Smooth muscle cell of the brain vasculature (primary cell): ENCODE results near the gene SARDH.
"Not testable (repeated sequence)": the region's sequence is repeated elsewhere in the genome, so short reads cannot be mapped to it uniquely, and the experiment has no call there.

ENCODE experiments used
- DNase-seq: peaks from one replicate; pipeline ENCODE4 v3.0.0-alpha.2; 2012; ENCODE audit warnings: low read depth, low spot score

SARDH gene

GRCh38 chr9:133760713-133761290, 22.6 kb upstream of the SARDH start:
- DNase-seq: no peak

DNA sequence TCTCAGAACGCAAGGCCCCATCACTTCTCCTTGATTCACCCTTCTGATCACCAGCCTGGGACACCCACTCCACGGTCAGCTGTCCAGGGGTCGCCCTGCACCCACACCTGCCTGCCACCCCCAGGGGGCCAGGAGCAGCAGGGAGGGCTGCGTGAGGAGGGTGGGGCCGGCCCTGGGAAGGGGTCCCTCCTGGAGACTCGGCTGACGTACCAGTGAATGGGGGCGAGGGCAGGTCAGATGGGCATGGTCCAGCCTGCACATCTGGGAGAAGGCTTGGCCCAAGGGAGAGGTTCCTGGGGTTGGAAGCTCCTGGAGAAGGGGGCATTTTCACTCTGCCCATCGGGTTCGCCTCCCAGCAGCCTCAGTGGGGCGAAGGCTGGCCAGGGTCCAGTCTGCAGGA, 21.8 kb upstream of the SARDH start:
- no peak for DNase-seq

- no peak for DNase-seq
These were observed 21.2 kb upstream of the SARDH start for GRCh38 chr9:133759146-133759900.

GRCh38 chr9:133758228-133758627, 20.1 kb upstream of the SARDH start:
- no peak for DNase-seq

GRCh38 chr9:133754688-133755227, 16.6 kb upstream of the SARDH start:
- no peak for DNase-seq

DNA sequence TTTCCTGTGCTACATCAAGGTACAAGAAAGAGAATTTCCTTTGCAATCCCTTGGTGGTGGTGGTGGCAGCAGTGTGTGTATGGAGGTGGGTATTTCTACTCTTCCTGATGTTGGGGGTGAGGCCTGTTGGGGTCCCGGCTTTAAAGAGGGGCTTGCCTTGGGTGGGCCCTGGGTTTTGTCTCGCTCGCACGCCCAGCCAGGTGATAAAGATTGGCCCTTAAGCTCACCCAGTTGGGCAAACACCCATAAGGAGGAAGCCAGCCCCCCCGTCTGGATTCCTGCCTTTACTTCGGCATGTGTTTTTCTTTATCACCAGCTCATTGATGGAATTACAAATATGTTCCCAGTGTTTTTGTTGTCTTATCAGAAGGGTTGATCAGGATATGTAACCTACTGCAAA, 16.0 kb upstream of the SARDH start:
- no peak for DNase-seq

GRCh38 chr9:133752739-133753446, 14.7 kb upstream of the SARDH start:
- no peak for DNase-seq

DNA sequence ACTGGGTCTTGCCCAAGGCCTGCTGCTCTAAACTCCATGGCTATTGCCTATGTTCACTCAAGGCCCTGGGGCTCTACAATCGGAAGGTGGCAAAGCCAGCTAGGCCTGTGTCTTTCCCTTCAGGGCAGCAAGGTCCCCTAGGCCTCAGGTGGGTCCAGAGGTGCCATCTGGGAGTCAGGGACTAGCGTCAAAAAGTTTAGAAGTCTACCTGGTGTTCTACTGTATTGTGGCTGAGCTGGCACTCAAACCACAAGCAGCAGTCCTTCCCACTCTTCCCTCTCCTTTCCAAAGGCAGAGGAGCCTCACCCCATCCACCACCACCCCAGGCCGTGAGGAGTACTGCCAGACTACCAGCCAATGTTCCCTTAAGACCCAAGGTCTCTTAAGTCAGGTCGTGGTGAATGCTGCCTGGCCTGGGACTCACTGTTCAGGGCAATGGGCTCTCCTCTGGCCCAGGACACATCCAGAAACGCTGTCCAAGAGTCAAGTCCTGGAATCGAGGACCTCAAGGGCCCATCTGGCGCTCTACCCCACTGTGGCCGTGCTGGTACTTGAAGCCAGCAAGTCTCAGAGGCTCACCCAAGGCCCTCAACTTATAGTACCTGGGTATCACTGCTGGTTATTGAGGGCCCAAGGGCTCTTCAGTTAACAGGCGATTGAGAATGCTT, 13.0 kb upstream of the SARDH start:
- DNase-seq: no peak

- DNase-seq: no peak
These were observed 9.2 kb upstream of the SARDH start for GRCh38 chr9:133747309-133747708.

- DNase-seq: not testable (repeated sequence)
These were observed 6.4 kb upstream of the SARDH start for GRCh38 chr9:133744528-133744927.

DNA sequence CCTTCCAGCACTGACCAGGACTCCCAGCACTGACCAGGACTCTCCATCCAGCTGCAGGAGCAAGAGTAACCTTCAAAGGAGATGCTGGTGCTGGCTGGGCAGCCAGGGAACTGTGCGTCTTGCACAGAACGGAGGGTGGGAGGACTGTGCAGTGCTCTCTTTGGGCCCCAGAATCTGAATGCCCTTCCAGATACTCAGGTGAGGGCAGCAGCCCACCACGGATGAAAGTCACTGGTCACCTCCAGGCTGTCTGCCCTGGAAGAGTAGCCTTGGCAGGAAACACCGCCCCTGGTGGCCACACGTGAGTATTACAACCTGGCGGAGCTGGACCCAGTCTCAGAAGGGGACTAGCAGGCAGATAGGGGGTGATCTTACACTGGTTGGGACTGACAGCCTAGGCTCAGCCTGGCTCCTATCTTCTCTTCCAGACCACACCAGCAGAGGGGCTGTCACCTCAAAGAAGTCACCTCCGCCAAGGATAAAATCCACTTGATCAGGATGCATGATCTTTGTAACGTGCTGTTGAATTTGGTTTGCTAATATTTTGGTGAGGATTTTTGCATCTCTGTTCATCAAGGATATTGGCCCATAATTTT, 4.8 kb upstream of the SARDH start:
- no peak for DNase-seq

DNA sequence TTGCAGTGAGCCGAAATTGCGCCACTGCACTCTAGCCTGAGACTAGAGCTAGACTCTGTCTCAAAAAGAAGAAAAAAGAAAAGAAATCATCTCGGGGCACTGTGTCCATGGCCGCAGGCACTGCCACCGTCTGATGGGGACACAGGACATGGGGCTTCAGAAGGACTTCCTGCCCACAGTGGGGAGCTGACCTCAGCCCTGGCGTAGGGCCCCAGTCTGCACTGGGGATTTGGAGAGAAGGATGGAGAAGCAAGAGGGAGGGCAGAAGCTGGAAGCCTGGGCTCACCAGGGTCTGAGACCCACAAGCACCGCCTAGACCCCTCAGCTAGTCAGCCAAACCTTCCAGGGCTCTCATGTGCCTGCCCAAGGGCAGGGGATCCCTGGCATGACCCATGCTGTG, 4.1 kb upstream of the SARDH start:
- no peak for DNase-seq

DNA sequence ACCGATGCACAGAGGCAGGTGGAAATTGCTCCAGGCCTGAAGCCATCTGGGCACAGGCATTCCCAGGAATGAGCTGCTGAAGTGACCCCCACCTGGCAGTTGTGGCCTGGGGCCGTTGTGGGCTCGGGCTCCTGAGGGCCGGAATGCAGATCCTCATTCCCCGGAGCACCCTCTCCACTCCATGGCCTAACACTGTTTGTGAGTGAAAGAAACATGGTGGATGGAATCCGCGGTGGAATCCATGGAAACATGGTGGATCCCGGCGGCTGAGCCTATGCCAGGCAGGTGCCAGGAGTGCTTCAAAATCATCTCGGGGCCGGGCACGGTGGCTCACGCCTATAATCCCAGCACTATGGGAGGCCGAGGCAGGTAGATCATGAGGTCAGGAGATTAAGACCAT, 3.6 kb upstream of the SARDH start:
- no peak for DNase-seq

- no peak for DNase-seq
These were observed 2.8 kb upstream of the SARDH start for GRCh38 chr9:133740911-133741310.

DNA sequence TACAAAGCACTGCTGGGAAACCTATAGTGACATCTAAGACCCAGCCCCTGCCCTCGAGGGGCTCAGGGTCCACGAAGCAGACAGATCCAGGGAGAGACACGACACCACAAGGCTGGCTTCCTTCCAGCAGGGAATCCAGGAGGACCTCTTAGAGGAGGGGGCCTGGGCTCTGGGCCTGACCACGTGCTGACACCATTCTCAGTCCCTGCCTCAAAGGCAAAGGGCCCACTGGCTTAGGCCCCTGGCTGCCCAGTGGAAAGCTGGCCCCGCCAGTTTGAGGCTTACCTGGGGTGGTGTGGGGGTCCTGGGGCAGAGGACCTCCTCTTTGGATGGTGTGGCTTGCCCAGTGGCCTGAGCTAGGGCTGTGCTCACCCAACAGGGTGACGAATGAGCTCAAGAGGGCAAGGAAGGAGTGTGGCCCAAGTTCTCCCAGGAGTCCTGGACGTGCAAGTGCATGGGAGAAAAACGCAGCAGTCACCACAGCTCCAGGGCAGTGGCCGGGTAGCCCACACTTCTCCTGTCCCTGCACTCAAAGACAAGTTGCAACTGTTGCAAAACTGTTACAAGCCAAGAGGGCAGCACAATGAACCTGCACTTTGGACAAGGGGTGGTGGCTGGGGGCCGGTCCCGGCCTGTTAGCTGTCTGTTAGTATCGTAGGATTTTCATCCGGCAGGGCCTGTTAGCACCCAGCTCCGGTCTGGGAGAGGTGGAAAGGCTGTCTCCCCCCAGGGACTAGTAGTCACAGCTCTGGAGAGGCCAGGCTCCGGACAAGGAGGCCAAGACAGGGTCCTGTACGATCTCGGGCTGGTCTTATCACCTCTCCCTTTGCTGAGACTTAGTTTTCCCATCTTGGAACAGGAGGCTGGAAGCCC, 1.5 kb upstream of the SARDH start:
- DNase-seq: no peak

GRCh38 chr9:133738640-133739225, 581 bp upstream of the SARDH start:
- no peak for DNase-seq

DNA sequence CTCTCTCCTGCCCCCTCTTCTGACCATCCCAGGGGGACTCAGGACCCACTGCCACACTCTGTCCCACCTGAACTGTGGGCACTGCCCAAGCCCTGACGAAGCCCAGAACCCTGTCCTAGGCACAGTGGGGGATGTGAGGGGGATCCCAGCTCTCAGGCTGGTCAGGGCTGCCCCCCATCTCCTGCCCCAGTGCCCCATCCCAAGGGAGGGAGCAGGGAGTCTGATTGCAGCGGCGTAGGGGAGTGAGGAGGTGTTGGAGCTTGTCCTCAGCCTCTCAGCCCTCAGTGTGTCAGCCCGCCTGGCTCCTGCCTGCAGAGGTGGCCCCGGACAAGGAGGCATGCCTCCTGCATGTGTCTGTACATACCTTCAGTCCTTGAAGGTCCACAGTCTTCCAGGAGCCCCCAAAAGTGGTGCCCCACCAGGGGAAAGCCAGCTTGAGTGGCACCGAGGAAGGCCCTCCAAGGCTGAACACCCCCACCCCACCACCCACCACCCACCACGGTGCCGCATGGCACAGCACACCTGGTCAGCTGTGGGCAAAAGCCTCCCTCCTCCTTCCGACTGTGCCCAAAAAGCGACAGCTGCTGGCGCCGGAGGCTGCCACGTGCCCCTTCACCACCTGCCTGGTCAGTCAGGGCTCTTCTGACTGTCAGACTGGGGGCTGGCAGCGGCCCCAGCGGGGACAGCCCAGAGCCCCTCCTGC, 930 bp downstream of the SARDH start:
- no peak for DNase-seq

GRCh38 chr9:133735931-133736330, 2.2 kb downstream of the SARDH start:
- DNase-seq: no peak

DNA sequence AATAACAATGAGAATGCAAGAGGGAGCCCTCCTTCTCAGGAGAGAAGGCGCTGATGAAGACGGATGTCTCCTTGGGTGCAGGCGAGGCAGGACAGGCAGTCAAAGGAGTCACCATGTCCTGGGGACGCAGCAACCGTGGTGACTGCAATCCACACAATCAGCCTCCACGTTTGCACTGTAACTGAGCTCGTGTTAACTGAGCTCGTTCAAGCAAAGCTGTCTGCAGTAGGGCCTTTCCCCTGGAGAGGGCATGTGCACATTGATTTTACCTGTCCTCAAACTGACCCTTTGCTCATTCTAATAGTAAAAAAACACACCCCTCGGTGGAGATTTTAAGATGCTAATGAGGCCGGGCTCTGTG, 2.8 kb downstream of the SARDH start:
- no peak for DNase-seq
